ENCODE data around the gene PARD6B. TPM values are rescaled to one million over a fixed set of nuclear protein-coding genes. Genes with fewer than 3 reads are reported as not detected.

PARD6B gene
- polyA plus RNA-seq, 1 of the 3 experiments (the other 2 are of a cell fraction): 0.49 TPM

DNA sequence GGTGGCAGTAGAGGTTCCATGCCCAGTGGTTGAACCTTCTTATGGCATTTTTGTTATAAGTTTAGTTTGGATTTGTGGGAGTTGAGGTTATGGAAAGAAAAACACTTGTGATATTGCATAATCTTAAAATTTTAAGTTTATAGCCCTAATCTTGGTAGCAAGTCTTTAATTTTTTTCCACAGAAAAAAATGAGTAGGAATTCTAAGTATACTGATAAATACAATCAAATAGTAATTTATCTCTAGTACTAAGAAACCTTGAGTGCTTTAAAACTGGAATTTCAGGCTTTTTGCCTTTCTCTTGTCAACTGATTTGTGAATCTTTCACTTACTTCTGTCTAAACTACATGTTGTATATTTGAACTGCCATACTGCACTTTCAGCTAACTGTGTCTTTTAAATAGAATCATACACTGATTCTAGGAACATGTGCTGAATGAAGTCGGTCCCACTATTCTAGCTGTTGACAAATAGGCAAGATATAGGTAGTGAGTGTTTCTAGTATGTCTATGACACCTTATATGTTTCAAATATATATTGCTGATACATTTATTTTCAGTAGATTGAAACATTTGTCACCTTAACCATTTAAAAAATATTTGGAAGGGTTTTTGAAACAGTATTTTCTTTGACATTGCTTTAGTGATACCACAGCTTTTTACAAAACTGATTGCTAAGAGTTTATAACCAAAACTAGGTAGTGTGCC is 2.4 kb downstream of the PARD6B start:
- DNase-seq: no peak
- POLR2A ChIA-PET: interaction anchor here (0.6 kb wide), 1 partner anchor 29 kb away, joined by 4 read pairs; no protein-coding TSS in a partner anchor
- no peaks in the 10 kb centered on the region for H3K9me2 ChIP-seq
- H4K20me1 ChIP-seq (ENCODE audit: insufficient read depth): no peaks in the 10 kb centered on the region
- CTCF ChIA-PET: interaction anchor here (4.8 kb wide), 1 partner anchor 16 kb away, joined by 33 read pairs; no protein-coding TSS in a partner anchor
- no peaks in the 10 kb centered on the region for H3K27me3 ChIP-seq (ENCODE audit: insufficient read depth)
- no peak overlapping the region for H3K9ac ChIP-seq
- peaks cover 9% of the 10 kb centered on the region for H3F3A ChIP-seq (replicated peaks; ENCODE audit: insufficient read depth)
- H3K4me1 ChIP-seq (ENCODE audit: control insufficient read depth in 1 of 2, insufficient read depth in 2 of 2, low read depth in 1 of 2, low read length in 1 of 2): peaks cover 6 to 10% of the 10 kb centered on the region in 2 experiments; a peak in 3 of 4 replicates
- no peak overlapping the region for H3K4me3 ChIP-seq (ENCODE audit: low read depth in 2 of 2, low read length in 1 of 2)
- WGBS (ENCODE audit: low lambda C conversion rate): 70% methylated on average over 1 of the region's 1 CpG
- peaks cover 0 to 6% of the 10 kb centered on the region in 2 experiments for H3K36me3 ChIP-seq (replicated peaks in 1 of 2; ENCODE audit: control insufficient read depth in 1 of 2, insufficient read depth in 2 of 2, low read length in 1 of 2)
- no peak overlapping the region for H3K27ac ChIP-seq (ENCODE audit: low read depth in 2 of 2, low read length in 1 of 2)
- no peak overlapping the region for H3K4me2 ChIP-seq
- H3K79me2 ChIP-seq (ENCODE audit: insufficient read depth): no peaks in the 10 kb centered on the region
- no peaks in the 10 kb centered on the region for H3K9me3 ChIP-seq
- no peak overlapping the region for H2AFZ ChIP-seq (ENCODE audit: low read depth)
- TF ChIP-seq YY1 (IDR thresholded peaks at IDR 0.05; ENCODE audit: low read depth) (no peak), USF2 (IDR thresholded peaks at IDR 0.05; ENCODE audit: borderline replicate concordance, low read depth, low read length) (no peak)

GRCh38 chr20:50734730-50735679 is 3.6 kb downstream of the PARD6B start:
- no peak overlapping the region for H3K4me3 ChIP-seq (ENCODE audit: low read depth in 2 of 2, low read length in 1 of 2)
- ChIA-PET POLR2A (no interaction called here), CTCF (interaction anchor here (1.7 to 4.8 kb wide), 2 partner anchors 10 to 15 kb away, joined by 6 to 33 read pairs; no protein-coding TSS in a partner anchor)
- no peak overlapping the region for H2AFZ ChIP-seq (ENCODE audit: low read depth)
- H3F3A ChIP-seq (replicated peaks; ENCODE audit: insufficient read depth): peaks cover 9% of the 10 kb centered on the region
- 95% methylated on average over 9 of the region's 9 CpGs for WGBS (ENCODE audit: low lambda C conversion rate)
- no peak overlapping the region for H3K27ac ChIP-seq (ENCODE audit: low read depth in 2 of 2, low read length in 1 of 2)
- H3K9me2 ChIP-seq: no peaks in the 10 kb centered on the region
- no peaks in the 10 kb centered on the region for H3K9me3 ChIP-seq
- peaks cover 6 to 10% of the 10 kb centered on the region in 2 experiments; a peak in 3 of 4 replicates for H3K4me1 ChIP-seq (ENCODE audit: control insufficient read depth in 1 of 2, insufficient read depth in 2 of 2, low read depth in 1 of 2, low read length in 1 of 2)
- no peaks in the 10 kb centered on the region for H4K20me1 ChIP-seq (ENCODE audit: insufficient read depth)
- H3K9ac ChIP-seq: no peak overlapping the region
- no peaks in the 10 kb centered on the region for H3K27me3 ChIP-seq (ENCODE audit: insufficient read depth)
- peaks cover 0 to 6% of the 10 kb centered on the region in 2 experiments for H3K36me3 ChIP-seq (replicated peaks in 1 of 2; ENCODE audit: control insufficient read depth in 1 of 2, insufficient read depth in 2 of 2, low read length in 1 of 2)
- no peak for TF ChIP-seq RFX5 (IDR thresholded peaks at IDR 0.05; ENCODE audit: low read length)
- no peak overlapping the region for H3K4me2 ChIP-seq
- no peaks in the 10 kb centered on the region for H3K79me2 ChIP-seq (ENCODE audit: insufficient read depth)
- DNase-seq: no peak

DNA sequence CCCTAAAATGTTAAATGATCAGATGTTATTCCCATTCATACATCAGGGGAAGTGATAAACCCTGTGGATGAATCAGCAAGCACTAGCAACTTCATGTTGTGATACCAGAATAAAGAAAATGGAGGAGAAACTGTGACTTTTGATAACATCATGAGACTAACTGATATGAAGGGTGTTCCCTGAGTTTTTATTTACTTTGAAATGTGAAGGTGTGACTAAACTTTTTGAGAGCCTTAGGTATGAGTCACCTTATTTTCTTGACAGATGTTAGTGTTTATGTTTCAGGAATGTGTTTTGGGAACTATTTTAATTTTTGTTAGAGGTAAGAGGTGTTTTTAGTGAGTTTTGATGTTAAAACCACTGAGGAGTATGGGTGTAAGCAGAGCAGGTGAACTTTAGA is 4.4 kb downstream of the PARD6B start:
- Histone ChIP-seq H3K27me3 (ENCODE audit: insufficient read depth) (no peaks in the 10 kb centered on the region), H3K4me2 (no peak overlapping the region), H3K79me2 (ENCODE audit: insufficient read depth) (no peaks in the 10 kb centered on the region), H3K9ac (no peak overlapping the region), H2AFZ (ENCODE audit: low read depth) (no peak overlapping the region), H4K20me1 (ENCODE audit: insufficient read depth) (no peaks in the 10 kb centered on the region), H3K4me1 (ENCODE audit: control insufficient read depth in 1 of 2, insufficient read depth in 2 of 2, low read depth in 1 of 2, low read length in 1 of 2) (peaks cover 6% of the 10 kb centered on the region in 2 experiments; a peak in 3 of 4 replicates), H3K36me3 (replicated peaks in 1 of 2; ENCODE audit: control insufficient read depth in 1 of 2, insufficient read depth in 2 of 2, low read length in 1 of 2) (peaks cover 0 to 6% of the 10 kb centered on the region in 2 experiments), H3F3A (replicated peaks; ENCODE audit: insufficient read depth) (peaks cover 6% of the 10 kb centered on the region), H3K9me2 (no peaks in the 10 kb centered on the region), H3K4me3 (ENCODE audit: low read depth in 2 of 2, low read length in 1 of 2) (no peak overlapping the region), H3K9me3 (no peaks in the 10 kb centered on the region), H3K27ac (ENCODE audit: low read depth in 2 of 2, low read length in 1 of 2) (no peak overlapping the region)
- TF ChIP-seq FOSL2 (IDR thresholded peaks at IDR 0.05; ENCODE audit: borderline replicate concordance, low read depth): 0 out of 2 replicates have a peak, but pooled peaks have one; percentile 5
- no peak for TF ChIP-seq PBX3 (IDR thresholded peaks at IDR 0.05)
- ChIA-PET POLR2A (no interaction called here), CTCF (interaction anchor here (1.7 to 4.8 kb wide), 2 partner anchors 9 to 14 kb away, joined by 6 to 33 read pairs; no protein-coding TSS in a partner anchor)
- no peak for DNase-seq
